NCI-H510A (cell line): ENCODE data around the gene PIGS.
A peak's percentile ranks its signal among the peaks of the same experiment; 100 is the strongest.
"Not testable (repeated sequence)": the region's sequence is repeated elsewhere in the genome, so short reads cannot be mapped to it uniquely, and the experiment has no call there.

Experiments used
- DNase-seq: peaks from one replicate; lab custom pipeline; 2025; lab: John Stamatoyannopoulos, UW

The PIGS gene

GRCh38 chr17:28578246-28579195 is 7.2 kb upstream of the PIGS start:
- DNase-seq, result no peak

GRCh38 chr17:28577466-28577824 is 6.1 kb upstream of the PIGS start:
- DNase-seq, result no peak

- DNase-seq, result peak; percentile 87
Measured at GRCh38 chr17:28576758-28577465, 5.6 kb upstream of the PIGS start, which contains the start of gene ALDOC. TSS of gene ALDOC (minus strand) at chr17:28576895. CDS start at chr17:28575532, 1,363 bp downstream.

- not testable (repeated sequence) for DNase-seq
Measured at GRCh38 chr17:28576016-28576415, 4.7 kb upstream of the PIGS start.

GRCh38 chr17:28575126-28575795 is 3.9 kb upstream of the PIGS start:
- no peak for DNase-seq

- DNase-seq, result no peak
Measured at GRCh38 chr17:28574526-28574925, 3.2 kb upstream of the PIGS start.

- DNase-seq, result no peak
Measured at GRCh38 chr17:28573966-28574480, 2.7 kb upstream of the PIGS start.

GRCh38 chr17:28573521-28573920 is 2.2 kb upstream of the PIGS start:
- no peak for DNase-seq

- DNase-seq, result no peak
Measured at GRCh38 chr17:28573040-28573380, 1.7 kb upstream of the PIGS start.

- no peak for DNase-seq
Measured at GRCh38 chr17:28572259-28573039, 1.1 kb upstream of the PIGS start.

- DNase-seq, result peak; percentile 25
Measured at GRCh38 chr17:28570716-28571360, 486 bp downstream of the PIGS start.

GRCh38 chr17:28569446-28569845 is 1.9 kb downstream of the PIGS start:
- no peak for DNase-seq

GRCh38 chr17:28567604-28568003 is 3.7 kb downstream of the PIGS start:
- DNase-seq, result no peak

GRCh38 chr17:28563475-28563874 is 7.8 kb downstream of the PIGS start:
- no peak for DNase-seq

GRCh38 chr17:28555022-28555421 is 16.3 kb downstream of the PIGS start:
- no peak for DNase-seq

GRCh38 chr17:28554565-28554964 is 16.8 kb downstream of the PIGS start:
- DNase-seq, result no peak

- no peak for DNase-seq
Measured at GRCh38 chr17:28553000-28553505, 18.3 kb downstream of the PIGS start.

GRCh38 chr17:28552176-28552999 is 18.9 kb downstream of the PIGS start, which contains the start of gene UNC119:
TSS of gene UNC119 (minus strand) at chr17:28552624. CDS start at chr17:28552557, 67 bp downstream.
- DNase-seq, result peak; percentile 72

GRCh38 chr17:28551421-28552175 is 19.7 kb downstream of the PIGS start:
- peak; percentile 29 for DNase-seq
